ENCODE results near the gene SDHAF2. TPM values are rescaled to one million over a fixed set of nuclear protein-coding genes. Genes with fewer than 3 reads are reported as not detected.

SDHAF2 gene
- total RNA-seq, 1 experiment from 2014 or later = 34.0 TPM

GRCh38 chr11:61472282-61472681, 42.4 kb downstream of the SDHAF2 start:
- CTCF ChIA-PET = interaction anchor here (2.5 kb wide), 1 partner anchor 10 kb away, joined by 11 read pairs; no protein-coding TSS in a partner anchor

GRCh38 chr11:61472868-61473267, 42.9 kb downstream of the SDHAF2 start:
- no peak for TF ChIP-seq JUND (IDR thresholded peaks at IDR 0.05)
- H4K20me1 ChIP-seq (ENCODE audit: insufficient read depth) = no peaks in the 10 kb centered on the region

More at GRCh38 chr11:61472282-61472681, 42.4 kb downstream of the SDHAF2 start:
- no peaks in the 10 kb centered on the region; a peak in 1 of 4 replicates for H3K4me1 ChIP-seq (ENCODE audit: control insufficient read depth in 1 of 2, insufficient read depth in 2 of 2, low read length in 2 of 2)
- POLR2A ChIA-PET = no interaction called here
- BruUV-seq (replicated peaks) = no TSS peak
- RAD21 ChIA-PET (ENCODE audit: low non-redundant PET in 1 of 2, low total read pairs in 2 of 2, uncharacterized antibody in 2 of 2, unreplicated experiment in 2 of 2) = interaction anchor here in 1 of 2 experiments (0.7 kb wide), 1 partner anchor 54 kb away, joined by 3 read pairs; no protein-coding TSS in a partner anchor
- no peaks in the 10 kb centered on the region for H3K9me3 ChIP-seq (ENCODE audit: control insufficient read depth in 1 of 2, insufficient read depth in 1 of 2, low read depth in 1 of 2, low read length in 2 of 2)
- H4K20me1 ChIP-seq (ENCODE audit: insufficient read depth) = no peaks in the 10 kb centered on the region
- TF ChIP-seq EZH2phosphoT487 (IDR thresholded peaks at IDR 0.05; ENCODE audit: borderline replicate concordance) = no peak
- H2AFZ ChIP-seq (ENCODE audit: low read depth, low read length, poor library complexity, severe bottlenecking) = no peak overlapping the region
- intact Hi-C loops (cut with micrococcal nuclease) = no loop called here
- no peak overlapping the region for H3K9ac ChIP-seq (ENCODE audit: low read length)
- H3K27ac ChIP-seq (ENCODE audit: low read depth, low read length) = no peak overlapping the region
- H3K4me3 ChIP-seq (replicated peaks in 1 of 2; ENCODE audit: low read depth in 1 of 2, low read length in 2 of 2) = no peak overlapping the region
- H3K4me2 ChIP-seq (ENCODE audit: low read length) = no peak overlapping the region
- no peaks in the 10 kb centered on the region for H3K27me3 ChIP-seq (ENCODE audit: insufficient read depth, low read length)
- H3K9me2 ChIP-seq (ENCODE audit: insufficient read depth) = no peaks in the 10 kb centered on the region
- DNase-seq (ENCODE audit: low read depth, low spot score) = no peak
- H3K79me2 ChIP-seq (ENCODE audit: insufficient read depth, low read length) = no peaks in the 10 kb centered on the region
- ATAC-seq = no peak
- H3K36me3 ChIP-seq (ENCODE audit: control insufficient read depth in 1 of 2, insufficient read depth in 2 of 2, low read length in 2 of 2) = no peaks in the 10 kb centered on the region; a peak in 1 of 4 replicates

More at GRCh38 chr11:61472868-61473267, 42.9 kb downstream of the SDHAF2 start:
- no peak for ATAC-seq
- Histone ChIP-seq H3K79me2 (ENCODE audit: insufficient read depth, low read length) (no peaks in the 10 kb centered on the region), H3K4me3 (replicated peaks in 1 of 2; ENCODE audit: low read depth in 1 of 2, low read length in 2 of 2) (no peak overlapping the region), H3K9ac (ENCODE audit: low read length) (no peak overlapping the region), H3K4me2 (ENCODE audit: low read length) (no peak overlapping the region), H3K9me2 (ENCODE audit: insufficient read depth) (no peaks in the 10 kb centered on the region), H3K4me1 (ENCODE audit: control insufficient read depth in 1 of 2, insufficient read depth in 2 of 2, low read length in 2 of 2) (no peaks in the 10 kb centered on the region), H3K27ac (ENCODE audit: low read depth, low read length) (no peak overlapping the region), H3K36me3 (ENCODE audit: control insufficient read depth in 1 of 2, insufficient read depth in 2 of 2, low read length in 2 of 2) (no peaks in the 10 kb centered on the region; a peak in 1 of 4 replicates), H2AFZ (ENCODE audit: low read depth, low read length, poor library complexity, severe bottlenecking) (no peak overlapping the region), H3K27me3 (ENCODE audit: insufficient read depth, low read length) (no peaks in the 10 kb centered on the region), H3K9me3 (ENCODE audit: control insufficient read depth in 1 of 2, insufficient read depth in 1 of 2, low read depth in 1 of 2, low read length in 2 of 2) (no peaks in the 10 kb centered on the region)
- RAD21 ChIA-PET (ENCODE audit: low non-redundant PET in 1 of 2, low total read pairs in 2 of 2, uncharacterized antibody in 2 of 2, unreplicated experiment in 2 of 2) = no interaction called here
- intact Hi-C loops (cut with micrococcal nuclease) = no loop called here
- CTCF ChIA-PET = interaction anchor here (2.5 kb wide), 1 partner anchor 10 kb away, joined by 11 read pairs; no protein-coding TSS in a partner anchor
- no TSS peak for BruUV-seq (replicated peaks)
- DNase-seq (ENCODE audit: low read depth, low spot score) = no peak
- POLR2A ChIA-PET = no interaction called here
